AG10803 (cell line): Measurements from ENCODE around the gene SORBS1.
A peak's percentile ranks its signal among the peaks of the same experiment; 100 is the strongest.
"Not testable (repeated sequence)": the region's sequence is repeated elsewhere in the genome, so short reads cannot be mapped to it uniquely, and the experiment has no call there.

ENCODE experiments used
- DNase-seq: peaks from one replicate; pipeline ENCODE4 v3.0.0; 2010; ENCODE audit warnings: low read depth
- H3K4me3 ChIP-seq: 2 replicates; pipeline ENCODE4 v1.5.1; 2011; ENCODE audit warnings: mild to moderate bottlenecking, low read length, control low read depth
- TF ChIP-seq, protein P1 (sequence below): conservative IDR thresholded peaks from 2 replicates; pipeline ENCODE4 v1.5.1; 2011; ENCODE audit warnings: mild to moderate bottlenecking, low read length, control low read depth, inconsistent platforms

SORBS1 gene

DNA sequence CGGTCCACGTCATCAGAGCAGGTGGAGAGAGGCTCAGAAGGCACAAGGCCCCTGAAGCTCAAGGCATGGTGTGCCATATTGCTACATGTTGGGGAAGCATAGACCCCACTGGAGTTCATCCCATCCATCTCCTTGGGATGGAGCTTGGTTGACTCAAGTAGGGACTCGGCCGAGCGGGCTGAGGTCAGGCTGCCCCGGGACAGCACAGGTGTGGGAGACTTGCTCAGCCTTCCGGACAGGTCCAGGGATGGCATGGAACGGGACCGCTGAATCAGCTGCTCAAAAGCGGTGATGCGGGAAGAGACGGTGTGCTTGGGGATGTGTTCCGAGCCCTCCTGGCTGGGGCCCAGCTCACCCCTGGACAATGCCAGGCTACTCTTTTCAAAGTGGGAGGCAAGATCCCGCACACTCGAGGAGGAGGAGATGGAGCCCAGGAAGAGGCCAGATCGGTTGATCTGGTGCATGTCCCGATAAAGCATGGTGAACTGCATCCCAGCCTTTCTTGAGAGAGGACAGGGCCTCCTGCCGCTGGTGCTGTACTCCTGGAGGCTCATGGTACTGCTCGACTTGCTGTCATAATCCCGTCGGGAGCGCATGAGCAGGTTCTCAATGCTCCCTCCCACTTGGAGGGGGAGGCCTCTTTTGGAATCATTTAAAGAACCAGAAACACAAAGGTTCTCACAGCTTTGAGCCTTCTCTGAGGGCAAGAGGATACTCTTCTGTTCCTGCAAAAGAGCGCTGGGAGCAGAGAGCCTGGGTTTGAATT is 204.8 kb downstream of the SORBS1 start:
- TF ChIP-seq, protein P1, sequence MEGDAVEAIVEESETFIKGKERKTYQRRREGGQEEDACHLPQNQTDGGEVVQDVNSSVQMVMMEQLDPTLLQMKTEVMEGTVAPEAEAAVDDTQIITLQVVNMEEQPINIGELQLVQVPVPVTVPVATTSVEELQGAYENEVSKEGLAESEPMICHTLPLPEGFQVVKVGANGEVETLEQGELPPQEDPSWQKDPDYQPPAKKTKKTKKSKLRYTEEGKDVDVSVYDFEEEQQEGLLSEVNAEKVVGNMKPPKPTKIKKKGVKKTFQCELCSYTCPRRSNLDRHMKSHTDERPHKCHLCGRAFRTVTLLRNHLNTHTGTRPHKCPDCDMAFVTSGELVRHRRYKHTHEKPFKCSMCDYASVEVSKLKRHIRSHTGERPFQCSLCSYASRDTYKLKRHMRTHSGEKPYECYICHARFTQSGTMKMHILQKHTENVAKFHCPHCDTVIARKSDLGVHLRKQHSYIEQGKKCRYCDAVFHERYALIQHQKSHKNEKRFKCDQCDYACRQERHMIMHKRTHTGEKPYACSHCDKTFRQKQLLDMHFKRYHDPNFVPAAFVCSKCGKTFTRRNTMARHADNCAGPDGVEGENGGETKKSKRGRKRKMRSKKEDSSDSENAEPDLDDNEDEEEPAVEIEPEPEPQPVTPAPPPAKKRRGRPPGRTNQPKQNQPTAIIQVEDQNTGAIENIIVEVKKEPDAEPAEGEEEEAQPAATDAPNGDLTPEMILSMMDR = no peak
- no peak overlapping the region for H3K4me3 ChIP-seq
- no peak for DNase-seq

DNA sequence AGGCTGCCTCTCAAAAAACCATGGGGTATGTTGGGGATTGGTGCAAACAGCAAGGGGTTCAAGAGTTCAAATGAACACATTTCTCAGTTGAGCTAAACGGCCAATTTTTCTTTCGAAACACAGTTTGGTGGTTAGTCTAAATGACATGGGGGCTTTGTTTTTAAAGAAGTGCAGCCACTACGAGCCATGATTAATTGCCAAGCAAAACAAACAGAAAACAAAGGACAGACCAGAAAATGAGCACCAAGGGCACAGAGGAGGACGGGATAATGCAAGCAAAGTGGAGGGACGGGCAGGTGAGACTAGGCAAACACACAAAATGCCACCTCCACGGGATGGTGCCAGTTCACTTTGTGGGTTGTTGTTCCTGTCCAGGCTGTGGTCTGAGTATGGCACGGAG is 205.9 kb downstream of the SORBS1 start:
- H3K4me3 ChIP-seq = no peak overlapping the region
- TF ChIP-seq, protein P1 = no peak
- DNase-seq = no peak

DNA sequence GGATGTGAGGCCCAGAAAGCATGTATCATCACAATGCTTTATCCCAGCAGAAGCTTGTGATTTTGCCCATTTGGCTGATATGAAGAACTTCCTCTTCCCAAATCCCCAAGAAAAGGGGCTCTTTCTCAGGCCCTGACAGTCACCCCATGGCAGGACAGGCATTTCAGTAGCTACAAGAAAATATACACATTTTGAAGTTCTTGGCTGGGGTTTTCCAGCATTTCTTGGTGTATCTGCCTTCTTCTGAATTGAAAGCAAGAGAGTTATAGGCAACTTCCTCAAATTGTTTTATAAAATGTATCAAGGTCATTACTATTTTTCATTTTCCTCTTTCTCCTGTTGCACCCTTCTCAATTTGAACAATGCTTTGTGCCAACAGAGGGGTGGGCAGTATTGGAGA is 207.1 kb downstream of the SORBS1 start:
- no peak for DNase-seq
- no peak overlapping the region for H3K4me3 ChIP-seq
- TF ChIP-seq, protein P1 = no peak

DNA sequence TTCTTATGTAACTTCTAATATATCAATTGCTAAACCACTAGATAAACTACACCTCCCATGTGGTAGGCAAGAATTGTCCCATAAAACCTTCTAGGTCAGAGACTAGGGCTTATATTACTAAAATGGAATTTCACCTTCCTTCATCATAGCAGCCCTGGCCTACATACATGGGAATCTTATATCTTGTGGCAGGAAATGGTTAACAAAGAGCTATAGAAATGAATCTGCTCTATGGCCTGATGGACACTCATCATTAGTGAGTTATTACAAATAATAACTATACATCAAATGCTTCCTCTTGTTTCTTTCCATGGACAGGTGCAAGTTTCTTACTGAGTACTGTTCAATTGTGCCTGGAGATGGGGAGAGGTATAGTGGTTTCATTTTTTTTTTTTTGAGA is 208.0 kb downstream of the SORBS1 start:
- no peak for DNase-seq
- no peak overlapping the region for H3K4me3 ChIP-seq
- TF ChIP-seq, protein P1 = no peak

DNA sequence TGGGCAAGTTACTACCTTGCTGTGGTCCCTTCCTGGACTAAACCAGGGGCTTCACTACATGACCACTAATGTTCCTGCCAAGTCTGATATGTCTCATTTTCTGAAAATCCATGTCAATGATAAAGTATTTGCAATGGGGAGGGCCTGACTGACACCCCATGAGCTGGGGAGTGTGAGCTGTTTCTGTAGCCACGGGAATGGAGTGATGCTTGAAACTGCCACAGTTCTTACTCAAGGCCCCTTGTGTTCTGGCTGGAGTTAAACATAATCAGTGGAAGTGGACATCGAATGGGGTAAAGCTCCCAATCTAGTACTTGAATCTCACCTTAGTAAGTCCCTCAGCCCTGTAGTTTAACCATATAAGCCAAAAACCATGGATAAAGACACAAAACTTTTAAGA is 208.5 kb downstream of the SORBS1 start:
- TF ChIP-seq, protein P1 = no peak
- H3K4me3 ChIP-seq = no peak overlapping the region
- DNase-seq = no peak

DNA sequence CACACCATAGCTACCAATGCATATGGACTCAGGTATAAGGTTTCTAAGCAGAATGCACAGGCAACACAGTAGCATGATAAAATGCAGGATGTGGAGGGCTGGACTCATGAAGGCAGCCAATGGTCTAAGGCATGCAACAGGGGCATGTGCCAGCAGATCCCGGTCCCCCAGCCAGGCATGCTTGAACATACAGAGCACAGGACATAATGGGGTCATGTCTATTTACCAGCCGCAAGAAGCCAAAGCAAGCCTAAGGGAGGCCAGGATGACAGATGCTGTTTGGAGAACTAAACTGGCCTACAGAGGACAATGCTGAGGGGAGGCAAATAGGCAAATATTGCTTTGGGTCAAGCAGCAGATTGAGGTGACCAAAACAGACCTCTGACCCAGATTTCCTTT is 210.3 kb downstream of the SORBS1 start:
- H3K4me3 ChIP-seq = no peak overlapping the region
- TF ChIP-seq, protein P1 = no peak
- no peak for DNase-seq

DNA sequence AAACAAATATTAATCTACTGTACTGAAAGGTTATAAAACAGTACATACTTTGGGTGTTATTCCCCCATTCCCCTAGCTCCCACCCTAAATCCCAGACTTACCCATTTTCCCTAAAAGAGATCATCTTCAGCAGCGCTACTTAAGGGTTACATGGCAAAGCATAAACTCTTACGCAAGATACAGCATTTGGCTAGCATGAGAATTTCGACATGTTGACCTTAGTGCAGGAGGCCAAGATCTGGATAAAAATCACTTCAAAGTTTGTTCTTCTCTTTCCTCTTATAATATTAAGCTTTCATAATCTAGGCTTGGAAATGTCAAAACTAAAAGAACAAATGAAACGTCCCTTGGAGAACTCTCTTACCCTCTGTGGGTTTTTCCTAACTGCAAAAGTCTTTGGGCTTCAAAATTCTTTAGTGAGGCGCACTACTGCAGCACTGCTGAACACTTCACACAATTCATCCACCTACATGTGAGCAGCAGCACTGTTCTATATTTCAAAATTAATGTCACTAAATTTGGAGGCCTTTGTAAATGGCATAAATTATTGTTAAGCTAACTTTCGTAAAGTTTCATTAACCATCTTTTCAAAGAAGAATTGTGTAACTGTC is 210.8 kb downstream of the SORBS1 start:
- DNase-seq = peak; percentile 77
- TF ChIP-seq, protein P1 = no peak
- no peak overlapping the region for H3K4me3 ChIP-seq

DNA sequence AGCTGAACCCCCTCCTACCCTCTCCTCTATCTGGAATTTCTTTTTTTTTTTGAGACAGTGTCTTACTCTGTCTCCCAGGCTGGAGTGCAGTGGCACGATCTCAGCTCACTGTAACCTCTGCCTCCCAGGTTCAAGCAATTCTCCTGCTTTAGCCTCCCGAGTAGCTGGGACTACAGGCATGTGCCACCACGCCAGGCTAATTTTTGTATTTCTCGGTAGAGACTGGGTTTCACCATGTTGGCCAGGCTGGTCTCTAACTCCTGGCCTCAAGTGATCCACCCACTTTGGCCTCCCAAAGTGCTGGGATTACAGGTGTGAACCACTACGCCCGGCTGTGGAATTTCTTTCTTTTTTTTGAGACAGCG is 213.8 kb downstream of the SORBS1 start:
- not testable (repeated sequence) for H3K4me3 ChIP-seq, DNase-seq
